Stimulated activated CD4-positive, alpha-beta T cell treated with anti-CD3 and anti-CD28 coated beads, Interleukin-4, amount 100 ng/mL, for 4 hours (primary cell): Measurements from ENCODE around the gene TMEM184B.

ENCODE experiments used
- DNase-seq, 2 experiments: peaks; one replicate each; pipeline ENCODE4 v3.0.0-alpha.2; 2020

Gene TMEM184B

GRCh38 chr22:38176170-38176741 lies 96.6 kb downstream of the TMEM184B start:
- DNase-seq = no peak

DNA sequence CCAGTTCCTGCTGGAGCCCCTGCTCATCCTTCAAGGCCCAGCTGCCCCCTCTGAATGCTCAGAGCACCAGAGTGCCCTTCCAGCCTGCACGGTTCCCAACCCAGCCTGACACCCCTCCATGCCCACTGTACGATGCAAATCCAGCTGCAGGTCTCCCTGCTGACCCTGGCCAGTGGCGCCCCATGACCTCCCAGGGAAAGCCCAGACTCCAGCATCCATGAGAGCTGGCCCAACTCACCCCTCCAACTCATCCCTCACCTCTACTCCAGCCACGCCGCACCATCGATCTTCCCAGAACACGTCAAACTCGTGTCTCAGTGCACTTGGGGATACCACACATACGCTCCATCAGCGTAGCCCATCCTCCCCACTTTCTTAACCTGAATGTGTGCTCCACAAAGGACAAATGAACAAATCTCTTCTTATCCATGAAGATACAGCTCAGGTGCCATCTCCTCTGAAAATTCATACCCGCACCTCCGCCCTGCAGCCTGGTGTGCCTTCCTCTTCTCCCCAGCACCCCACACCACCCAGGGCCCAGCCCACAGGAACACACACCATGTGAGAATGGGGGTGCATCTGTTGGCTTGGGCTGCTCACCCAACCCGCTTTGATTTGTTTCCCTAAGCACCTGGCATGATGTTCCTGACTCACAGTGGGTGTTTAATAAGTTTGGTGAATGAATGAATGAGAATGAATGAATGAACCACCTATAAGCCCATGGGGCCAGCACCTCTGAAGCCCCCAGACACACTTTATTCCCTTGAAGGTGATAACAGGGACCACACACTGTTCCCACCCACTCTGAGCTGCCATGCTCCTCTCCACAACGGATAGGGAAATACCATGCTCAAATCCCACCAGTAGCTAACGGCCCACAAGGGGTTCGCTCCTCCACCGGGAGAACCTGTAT lies 97.3 kb downstream of the TMEM184B start:
- DNase-seq = no peak

DNA sequence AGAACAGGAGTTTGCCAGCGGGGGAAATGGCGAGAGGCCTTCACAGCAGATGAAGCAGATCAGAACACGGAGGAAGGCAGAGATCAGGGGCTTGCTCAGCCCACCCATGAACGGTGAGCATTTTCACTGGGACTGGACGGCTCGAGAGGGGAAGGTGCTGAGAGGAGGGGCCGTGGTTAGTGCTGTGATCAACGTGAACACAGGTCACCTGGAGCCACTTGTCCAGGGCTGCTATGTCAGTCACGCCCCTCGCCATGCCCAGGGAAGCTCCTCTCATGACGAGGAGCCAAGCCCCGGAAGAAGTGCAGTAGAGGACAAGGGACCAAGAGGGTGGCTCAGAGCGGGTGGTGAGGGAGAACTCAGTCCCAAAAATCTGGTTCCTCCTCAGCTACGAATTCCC lies 98.2 kb downstream of the TMEM184B start:
- no peak for DNase-seq

- no peak for DNase-seq
These were observed 99.2 kb downstream of the TMEM184B start for GRCh38 chr22:38173641-38173906.

DNA sequence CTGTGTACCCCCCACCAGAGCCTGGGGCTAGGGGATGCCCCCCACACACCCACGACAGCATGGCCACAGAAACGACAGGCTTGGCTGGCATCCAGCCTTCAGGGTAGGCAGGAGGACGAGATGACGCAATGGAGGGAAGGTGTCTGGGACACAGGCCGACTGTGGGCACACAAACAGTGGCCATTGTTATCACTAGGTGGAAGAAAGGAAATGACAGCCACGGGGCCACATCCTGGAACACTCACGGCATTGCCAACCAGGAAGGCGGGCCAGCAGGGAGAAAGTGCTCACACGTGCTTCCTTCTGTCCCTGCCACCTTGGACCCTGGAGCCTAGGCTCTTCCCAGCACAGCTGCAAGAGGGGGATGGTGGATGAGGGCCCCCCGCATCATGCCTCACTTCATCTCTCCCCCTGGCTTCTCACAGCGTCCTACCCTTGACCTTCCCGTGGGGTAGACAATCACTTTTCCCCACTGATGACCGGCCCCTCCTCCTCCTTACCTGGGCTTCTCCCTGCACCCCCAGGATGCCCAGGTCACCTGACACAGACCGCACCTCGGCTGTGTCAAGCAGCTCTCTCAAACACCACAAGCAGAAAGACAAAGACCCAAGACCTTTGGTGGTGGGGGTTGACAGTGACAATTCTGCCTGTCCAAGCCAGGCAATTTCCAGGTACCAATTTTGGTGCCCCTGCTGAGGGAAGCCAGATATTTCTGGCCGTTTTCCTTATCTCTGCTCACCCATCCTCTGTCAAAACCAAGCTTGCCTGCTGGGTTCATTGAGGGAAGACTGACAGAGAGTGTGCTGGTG lies 99.8 kb downstream of the TMEM184B start:
- peak in 1 of 2 experiments; percentile 13 for DNase-seq

DNA sequence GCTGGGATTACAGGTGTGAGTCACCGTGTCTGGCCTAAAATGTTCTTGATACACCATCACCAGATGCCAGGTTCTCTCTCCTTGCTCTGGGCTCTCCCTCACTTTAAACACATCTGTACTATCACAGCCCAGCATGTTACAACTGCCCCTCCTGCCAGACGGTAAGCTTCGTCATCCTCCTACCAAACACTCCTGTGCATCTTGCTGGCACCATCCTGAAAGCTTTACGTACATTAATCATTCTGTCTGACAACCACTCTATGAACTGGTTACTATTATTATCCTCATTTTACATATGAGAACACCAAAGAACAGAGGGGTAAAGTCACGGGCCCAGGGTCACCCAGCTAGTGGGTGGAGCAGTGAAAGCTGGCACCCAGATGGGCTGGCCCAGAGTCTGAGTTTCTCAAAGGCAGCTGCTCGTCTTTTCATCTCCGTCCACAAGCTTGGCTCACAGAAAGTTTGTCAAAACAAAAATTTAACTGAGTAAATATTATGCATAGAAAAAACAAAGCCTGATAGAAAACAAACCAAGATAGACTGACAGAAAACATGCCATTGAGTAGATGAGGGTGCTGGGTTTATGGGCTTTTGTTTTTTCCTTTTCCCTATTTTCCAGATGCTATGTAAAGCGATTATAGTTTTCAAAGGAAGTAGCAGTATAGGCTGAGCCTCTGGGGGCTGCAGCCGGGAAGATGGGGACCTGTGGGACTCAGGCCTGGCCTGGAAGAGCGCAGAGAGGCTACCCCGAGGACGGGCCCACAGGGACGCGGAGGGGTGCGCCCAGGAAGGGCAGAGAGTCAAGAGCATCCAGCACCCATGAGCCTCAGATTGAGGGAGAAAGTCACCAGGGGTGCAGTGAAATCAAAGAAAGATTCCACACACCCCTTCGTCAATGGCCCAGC lies 100.6 kb downstream of the TMEM184B start:
- no peak for DNase-seq

- DNase-seq = no peak
These were observed 102.3 kb downstream of the TMEM184B start for GRCh38 chr22:38170469-38170868.
